Fibroblast of villous mesenchyme (primary cell): ENCODE data around the gene SMARCD3. TPM values are rescaled to one million over a fixed set of nuclear protein-coding genes. Genes with fewer than 3 reads are reported as not detected.

ENCODE experiments used
- DNase-seq: peaks from one replicate; pipeline ENCODE4 v3.0.0-alpha.2; 2010; ENCODE audit warnings: low read depth
- H3K4me3 ChIP-seq: 2 replicates; pipeline ENCODE4 v1.5.1; 2011; ENCODE audit warnings: low read depth, mild to moderate bottlenecking, low read length
- CTCF ChIP-seq: IDR thresholded peaks from 2 replicates; pipeline ENCODE4 v1.5.1; 2012; ENCODE audit warnings: low read depth, mild to moderate bottlenecking, low read length; ENCODE audit not compliant: insufficient read depth
- total RNA-seq: library from RNA; depleted of rRNA; stranded (reverse); fragments of >200 nt; gene quantifications from 2 replicates; pipeline ENCODE4 v1.2.3, GENCODE V29; 2012

The SMARCD3 gene
- total RNA-seq, 1 donor = 32.0 TPM

- no peak for TF ChIP-seq CTCF
- no peak for DNase-seq
- no peak overlapping the region for H3K4me3 ChIP-seq
Observed at GRCh38 chr7:151249732-151250072, 1.2 kb upstream of the SMARCD3 start.

- peak; percentile 62 for DNase-seq
- peak overlapping the region; percentile 79 for H3K4me3 ChIP-seq
- no peak for TF ChIP-seq CTCF
Observed at GRCh38 chr7:151249034-151249731, 689 bp upstream of the SMARCD3 start.

GRCh38 chr7:151247611-151248345 is 716 bp downstream of the SMARCD3 start:
- no peak for TF ChIP-seq CTCF
- peak overlapping the region; percentile 79 for H3K4me3 ChIP-seq
- DNase-seq = no peak

GRCh38 chr7:151246851-151247580 is 1.5 kb downstream of the SMARCD3 start:
- H3K4me3 ChIP-seq = peak overlapping the region; percentile 79
- no peak for DNase-seq
- TF ChIP-seq CTCF = no peak

GRCh38 chr7:151246102-151246850 is 2.2 kb downstream of the SMARCD3 start:
- no peak overlapping the region for H3K4me3 ChIP-seq
- TF ChIP-seq CTCF = no peak
- no peak for DNase-seq

GRCh38 chr7:151245360-151246101 is 3.0 kb downstream of the SMARCD3 start:
- H3K4me3 ChIP-seq = peak overlapping the region; percentile 39
- peak; percentile 48 for TF ChIP-seq CTCF
- DNase-seq = peak; percentile 35
